SU-DHL-6 (cell line): ENCODE results near the gene TTLL11.

ENCODE experiments used
- H2AFZ ChIP-seq: fragments of 200-600 bp; sonication (generic); 2 replicates; pipeline ENCODE4 v1.6.1; 2014; ENCODE audit warnings: low read depth, mild to moderate bottlenecking, moderate library complexity, mixed read lengths, antibody characterized with exemption, low read length; ENCODE audit not compliant: severe bottlenecking
- H3F3A ChIP-seq: fragments of 200-600 bp; shearing (Covaris generic); 2 replicates; pipeline ENCODE4 v1.6.0; 2016; ENCODE audit warnings: antibody characterized with exemption, mild to moderate bottlenecking; ENCODE audit not compliant: insufficient read depth
- H3K27ac ChIP-seq: fragments of 200-600 bp; sonication (generic); 2 replicates; pipeline ENCODE4 v1.5.1; 2016; ENCODE audit warnings: low read depth, mild to moderate bottlenecking, low read length, moderate library complexity, mixed read lengths
- H3K27me3 ChIP-seq: fragments of 200-600 bp; sonication (generic), shearing (Covaris generic); 2 replicates; pipeline ENCODE4 v1.6.0; 2014; ENCODE audit warnings: mild to moderate bottlenecking, low read length
- H3K36me3 ChIP-seq: fragments of 200-600 bp; sonication (generic); 2 replicates; pipeline ENCODE4 v1.6.1; 2014; ENCODE audit warnings: mild to moderate bottlenecking, low read length, mixed read lengths
- H3K4me2 ChIP-seq: fragments of 300-600, 200-600 bp; shearing (Covaris generic), sonication (generic); 2 replicates; pipeline ENCODE4 v1.6.0; 2014; ENCODE audit warnings: low read length, low read depth, mild to moderate bottlenecking; ENCODE audit not compliant: poor library complexity, severe bottlenecking
- H3K4me3 ChIP-seq: fragments of 200-600 bp; sonication (generic); 2 replicates; pipeline ENCODE4 v1.5.1; 2014; ENCODE audit warnings: antibody characterized with exemption, low read length, mild to moderate bottlenecking, mixed read lengths; ENCODE audit not compliant: insufficient read depth, poor library complexity, severe bottlenecking
- H3K79me2 ChIP-seq: fragments of 200-600 bp; sonication (generic); 2 replicates; pipeline ENCODE4 v1.6.1; 2014; ENCODE audit warnings: mild to moderate bottlenecking, low read length, moderate library complexity; ENCODE audit not compliant: insufficient read depth
- H3K9ac ChIP-seq: fragments of 200-600 bp; sonication (generic); 2 replicates; pipeline ENCODE4 v1.7.0; 2014; ENCODE audit warnings: mild to moderate bottlenecking, low read length
- H3K9me2 ChIP-seq: fragments of 200-600 bp; sonication (generic); replicated peaks from 2 replicates; pipeline ENCODE4 v1.6.1; 2014; ENCODE audit warnings: low read length; ENCODE audit not compliant: insufficient read depth
- H3K9me3 ChIP-seq: fragments of 200-600 bp; sonication (generic); 2 replicates; pipeline ENCODE4 v1.6.1; 2014; ENCODE audit warnings: low read length, mixed read lengths; ENCODE audit not compliant: insufficient read depth
- H4K20me1 ChIP-seq: fragments of 200-600 bp; sonication (generic); 2 replicates; pipeline ENCODE4 v1.6.1; 2014; ENCODE audit warnings: low read depth, mild to moderate bottlenecking, antibody characterized with exemption, low read length, moderate library complexity, mixed read lengths
- CTCF ChIP-seq: fragments of 200-600 bp; sonication (generic); IDR thresholded peaks from one replicate; pipeline ENCODE4 v1.5.1; 2017; ENCODE audit warnings: antibody characterized with exemption, mild to moderate bottlenecking, low read length, moderate library complexity; ENCODE audit not compliant: insufficient read depth, poor library complexity, severe bottlenecking
- EZH2phosphoT487 ChIP-seq: fragments of 200-600 bp; sonication (generic), shearing (Covaris generic); conservative IDR thresholded peaks from 2 replicates; pipeline ENCODE4 v1.6.1; 2018; ENCODE audit warnings: mild to moderate bottlenecking, antibody characterized with exemption, low read length, moderate library complexity, mixed read lengths

TTLL11 gene

GRCh38 chr9:122099271-122099869 lies 6.3 kb upstream of the TTLL11 start:
- no peak overlapping the region; the same call in 1 of the 2 replicates for H3K9ac ChIP-seq
- peak overlapping the region; percentile 54 for H2AFZ ChIP-seq
- no peaks in the 10 kb centered on the region for H3K9me2 ChIP-seq
- no peak overlapping the region for H3K4me3 ChIP-seq
- no peaks in the 10 kb centered on the region for H3K9me3 ChIP-seq
- H3K27ac ChIP-seq, result no peak overlapping the region
- no peak for TF ChIP-seq EZH2phosphoT487
- peak; percentile 54 for TF ChIP-seq CTCF
- H3K79me2 ChIP-seq, result no peaks in the 10 kb centered on the region
- H3K27me3 ChIP-seq, result no peaks in the 10 kb centered on the region
- H4K20me1 ChIP-seq, result no peaks in the 10 kb centered on the region
- H3F3A ChIP-seq, result no peaks in the 10 kb centered on the region
- H3K4me2 ChIP-seq, result peak overlapping the region; percentile 49
- no peaks in the 10 kb centered on the region for H3K36me3 ChIP-seq

DNA sequence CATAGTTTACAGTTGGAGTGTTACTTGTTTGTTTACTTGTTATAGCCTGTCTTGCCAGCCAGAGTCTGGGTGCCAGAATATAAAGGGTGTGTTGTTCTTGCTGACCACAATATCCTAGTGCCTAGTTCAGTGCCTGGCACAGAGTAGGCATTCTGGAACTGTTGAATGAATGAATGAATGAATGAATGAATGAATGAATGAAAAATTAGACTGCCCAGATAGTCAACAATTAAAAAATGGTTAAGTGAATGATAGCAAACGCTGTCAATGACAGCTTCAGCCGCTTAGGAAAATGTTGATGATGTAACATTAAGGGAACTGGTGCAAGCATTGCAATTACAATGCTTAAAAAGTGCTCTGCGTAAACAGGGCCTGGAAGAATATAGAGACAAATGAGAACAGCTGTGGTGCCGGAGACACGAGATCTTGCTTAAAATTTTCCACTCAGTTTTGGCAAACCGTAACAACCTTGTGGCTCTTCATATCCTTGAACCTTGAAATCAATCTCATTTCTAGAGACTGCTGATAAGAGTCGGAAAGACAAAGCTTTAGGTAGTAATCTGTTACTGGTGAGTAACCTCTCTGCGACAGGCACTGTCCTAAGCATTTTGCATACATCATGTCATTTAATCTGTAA lies 4.7 kb upstream of the TTLL11 start:
- Histone ChIP-seq H3K36me3 (no peaks in the 10 kb centered on the region), H3K9me3 (no peaks in the 10 kb centered on the region), H3K79me2 (no peaks in the 10 kb centered on the region), H3K4me3 (no peak overlapping the region), H2AFZ (no peak overlapping the region), H3F3A (no peaks in the 10 kb centered on the region), H3K27ac (no peak overlapping the region), H3K4me2 (no peak overlapping the region), H3K9me2 (no peaks in the 10 kb centered on the region), H3K27me3 (no peaks in the 10 kb centered on the region), H4K20me1 (no peaks in the 10 kb centered on the region), H3K9ac (no peak overlapping the region)
- TF ChIP-seq CTCF (no peak), EZH2phosphoT487 (no peak)

DNA sequence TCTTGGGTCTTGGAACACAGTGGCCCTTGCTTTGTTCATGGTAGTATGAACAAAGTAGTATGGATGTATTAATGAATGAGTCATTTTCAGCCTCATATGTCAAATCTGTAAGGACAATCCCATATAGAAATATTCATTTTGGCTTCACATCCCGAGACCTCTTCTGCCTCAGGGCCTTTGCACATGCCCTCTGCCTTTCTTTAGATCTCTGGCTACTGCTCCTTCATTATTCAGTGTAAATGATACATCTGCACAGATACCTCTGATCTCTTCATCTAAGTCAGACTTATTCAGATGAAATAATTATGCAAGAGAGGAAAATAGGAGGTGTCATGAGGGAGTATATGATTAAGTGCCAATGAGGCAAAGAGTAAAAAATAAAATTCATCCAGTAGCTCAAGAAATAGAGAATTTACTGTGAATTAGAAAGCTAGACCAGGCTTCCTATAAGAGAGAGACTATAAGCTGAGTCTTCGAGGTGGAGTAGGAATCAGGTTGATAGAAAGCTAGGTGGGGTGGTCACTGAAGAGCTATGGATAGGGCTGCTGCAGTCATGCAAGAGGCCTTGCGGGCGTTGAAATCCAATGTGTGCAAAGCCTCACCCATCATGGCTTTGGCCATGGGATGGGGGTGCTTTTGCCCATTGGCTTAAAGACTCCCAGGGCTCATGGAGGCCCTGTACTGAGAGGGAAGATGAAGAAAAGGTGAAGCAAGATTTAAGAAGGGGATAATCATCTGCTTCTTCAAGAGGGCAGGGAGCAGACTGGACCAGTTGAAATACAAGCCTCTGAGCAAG lies 3.7 kb upstream of the TTLL11 start:
- Histone ChIP-seq H4K20me1 (no peaks in the 10 kb centered on the region), H3K27me3 (no peaks in the 10 kb centered on the region), H3K9me3 (no peaks in the 10 kb centered on the region), H3K4me2 (no peak overlapping the region), H3K79me2 (no peaks in the 10 kb centered on the region), H3K4me3 (no peak overlapping the region), H2AFZ (no peak overlapping the region), H3K9me2 (no peaks in the 10 kb centered on the region), H3K27ac (no peak overlapping the region), H3F3A (no peaks in the 10 kb centered on the region), H3K9ac (no peak overlapping the region), H3K36me3 (no peaks in the 10 kb centered on the region)
- TF ChIP-seq EZH2phosphoT487, result no peak
- no peak for TF ChIP-seq CTCF
